GM23248 (cell line): ENCODE measurements around the gene ITGAD. TPM values are rescaled to one million over a fixed set of nuclear protein-coding genes. Genes with fewer than 3 reads are reported as not detected.

ENCODE experiments used
- DNase-seq: peaks from one replicate; pipeline ENCODE4 v3.0.0-alpha.2; 2015
- H2AFZ ChIP-seq: fragments of 200-600 bp; sonication (generic); 2 replicates; pipeline ENCODE4 v1.6.1; 2016; ENCODE audit warnings: antibody characterized with exemption
- H3F3A ChIP-seq: fragments of 200-600 bp; sonication (generic); 2 replicates; pipeline ENCODE4 v1.6.1; 2016; ENCODE audit warnings: mild to moderate bottlenecking, antibody characterized with exemption, mixed run types; ENCODE audit not compliant: insufficient read depth
- H3K27ac ChIP-seq: fragments of 200-600 bp; sonication (generic); 2 replicates; pipeline ENCODE4 v1.5.1; 2016; ENCODE audit warnings: mild to moderate bottlenecking
- H3K27me3 ChIP-seq: fragments of 200-600 bp; sonication (generic); replicated peaks from 2 replicates; pipeline ENCODE4 v1.6.1; 2016; ENCODE audit warnings: mild to moderate bottlenecking; ENCODE audit not compliant: insufficient read depth
- H3K36me3 ChIP-seq: fragments of 200-600 bp; sonication (generic); 2 replicates; pipeline ENCODE4 v1.6.1; 2016; ENCODE audit warnings: low read depth, mild to moderate bottlenecking
- H3K4me1 ChIP-seq: fragments of 200-600 bp; sonication (generic); 2 replicates; pipeline ENCODE4 v1.6.1; 2016; ENCODE audit warnings: mild to moderate bottlenecking; ENCODE audit not compliant: insufficient read depth
- H3K4me2 ChIP-seq: fragments of 200-600 bp; sonication (generic); one replicate; pipeline ENCODE4 v1.6.1; 2016; ENCODE audit warnings: mild to moderate bottlenecking; ENCODE audit not compliant: unreplicated experiment
- H3K4me3 ChIP-seq: fragments of 200-600 bp; sonication (generic); 2 replicates; pipeline ENCODE4 v1.5.1; 2016; ENCODE audit warnings: mild to moderate bottlenecking
- H3K79me2 ChIP-seq: fragments of 200-600 bp; sonication (generic); 2 replicates; pipeline ENCODE4 v1.6.1; 2016; ENCODE audit warnings: mild to moderate bottlenecking; ENCODE audit not compliant: insufficient read depth
- H3K9ac ChIP-seq: fragments of 200-600 bp; sonication (generic); 2 replicates; pipeline ENCODE4 v1.6.1; 2016; ENCODE audit warnings: mild to moderate bottlenecking
- H3K9me2 ChIP-seq: fragments of 200-600 bp; sonication (generic); 2 replicates; pipeline ENCODE4 v1.6.1; 2016; ENCODE audit warnings: mixed run types, mild to moderate bottlenecking, moderate library complexity; ENCODE audit not compliant: insufficient read depth
- H3K9me3 ChIP-seq: fragments of 200-600 bp; sonication (generic); one replicate; pipeline ENCODE4 v1.6.1; 2017; ENCODE audit warnings: low read depth
- H4K20me1 ChIP-seq: fragments of 200-600 bp; sonication (generic); 2 replicates; pipeline ENCODE4 v1.6.0; 2016; ENCODE audit not compliant: insufficient read depth
- EZH2 ChIP-seq: fragments of 200-600 bp; sonication (generic); IDR thresholded peaks from 2 replicates; pipeline ENCODE4 v1.6.1; 2018; ENCODE audit warnings: antibody characterized with exemption, mild to moderate bottlenecking; ENCODE audit not compliant: insufficient read depth, poor library complexity, severe bottlenecking
- EZH2phosphoT487 ChIP-seq: fragments of 200-600 bp; sonication (generic); IDR thresholded peaks from 2 replicates; pipeline ENCODE4 v1.6.1; 2018; ENCODE audit warnings: antibody characterized with exemption, moderate library complexity, mild to moderate bottlenecking, low read depth; ENCODE audit not compliant: insufficient read depth
- WGBS, 2 experiments: methylation state at CpG; one replicate each; pipeline ENCODE4 v1.1.6; 2015 to 2017; ENCODE audit warnings: low lambda C conversion rate in 2 of 2, low coverage in 1 of 2; ENCODE audit errors: missing lambda C conversion rate in 2 of 2; 5-methylcytosine and 5-hydroxymethylcytosine counted together
- in situ Hi-C: fragments of 300-500 bp; cut with MboI; formaldehyde crosslinking; loops from 2 replicates; pipeline ENCODE4 v1.15.0; 2020
- polyA plus RNA-seq: library from polyadenylated mRNA; unstranded; fragments of >200 nt; fragmentation: Nextera tagmentation; extraction: Ambion mirVana; gene quantifications from 2 replicates; pipeline ENCODE4 v1.2.1, GENCODE V29; 2016
- total RNA-seq: library from RNA; depleted of rRNA; stranded (reverse); fragments of >200 nt; shearing (Covaris generic); gene quantifications from 2 replicates; pipeline ENCODE4 v1.2.3, GENCODE V29; 2014; rRNA removed

Gene ITGAD
- total RNA-seq: not detected in 2 replicates
- polyA plus RNA-seq: not detected in 2 replicates

DNA sequence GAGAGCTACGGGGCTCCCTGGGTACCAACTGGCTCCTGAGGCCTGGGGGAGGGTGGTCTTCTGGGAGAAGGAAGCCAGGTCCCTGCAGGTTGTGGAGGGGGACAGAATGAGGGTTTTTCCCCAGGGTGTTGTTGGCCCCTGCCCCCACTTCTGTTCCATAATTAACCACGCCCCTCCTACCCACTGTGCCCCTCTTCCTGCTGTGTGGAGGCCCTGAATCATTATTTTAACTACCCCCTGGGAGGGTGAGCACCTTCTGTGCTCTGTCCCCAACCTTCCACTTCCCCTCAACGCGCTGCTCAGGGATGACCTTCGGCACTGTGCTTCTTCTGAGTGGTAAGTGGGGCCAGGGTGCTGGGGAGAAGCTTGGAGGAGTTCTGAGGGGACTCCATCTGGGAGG lies at the start of gene ITGAD:
ITGAD (plus strand) TSS at position 280 of the 400 bp plus-strand sequence; CDS start at position 306, 26 bp downstream.
- Histone ChIP-seq H3K9me2 (no peaks in the 10 kb centered on the region), H3K4me1 (no peaks in the 10 kb centered on the region), H4K20me1 (no peaks in the 10 kb centered on the region), H3K79me2 (no peaks in the 10 kb centered on the region), H3K36me3 (no peaks in the 10 kb centered on the region), H3K27ac (no peak within 1 kb of the TSS), H3K9ac (no peak within 1 kb of the TSS), H3F3A (no peaks in the 10 kb centered on the region), H3K9me3 (no peaks in the 10 kb centered on the region), H3K27me3 (peaks cover 6% of the 10 kb centered on the region; the same call in 1 of the 2 replicates), H2AFZ (no peak within 1 kb of the TSS), H3K4me3 (no peak within 1 kb of the TSS), H3K4me2 (no peak within 1 kb of the TSS)
- 38 to 46% methylated on average over 5 of the region's 5 CpGs for WGBS, 2 experiments
- no peak for TF ChIP-seq EZH2phosphoT487
- no peak for TF ChIP-seq EZH2
- DNase-seq: no peak
- in situ Hi-C loops: no loop called here

DNA sequence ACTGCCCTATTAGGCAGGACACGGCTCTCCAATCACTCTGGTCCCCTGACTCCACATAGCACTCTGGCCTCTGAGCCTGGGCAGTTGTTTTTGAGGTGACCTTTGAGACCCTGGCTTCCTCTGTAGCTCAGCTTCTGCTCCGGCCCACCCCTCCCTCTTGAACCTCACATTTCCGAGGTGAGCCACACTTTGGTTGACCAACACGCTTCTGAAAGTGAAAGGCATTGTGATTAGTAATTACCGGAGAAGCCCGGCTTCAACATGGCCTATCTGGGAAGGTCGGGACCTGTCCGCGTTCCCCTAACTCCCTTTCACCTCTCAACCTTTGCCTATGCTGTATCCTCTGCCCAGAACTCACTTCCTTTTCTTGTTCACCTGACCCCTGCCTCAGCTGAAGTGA lies 48.4 kb upstream of the ITGAD start:
- TF ChIP-seq EZH2: no peak
- no peak for TF ChIP-seq EZH2phosphoT487
- WGBS, 2 experiments: 50 to 54% methylated on average over 9 of the region's 9 CpGs
- Histone ChIP-seq H3K27me3 (no peaks in the 10 kb centered on the region), H3K27ac (no peak overlapping the region), H4K20me1 (no peaks in the 10 kb centered on the region), H2AFZ (no peak overlapping the region), H3K4me3 (no peak overlapping the region), H3K9me2 (no peaks in the 10 kb centered on the region), H3K4me2 (no peak overlapping the region), H3K9ac (no peak overlapping the region), H3K4me1 (no peaks in the 10 kb centered on the region), H3K79me2 (no peaks in the 10 kb centered on the region), H3F3A (no peaks in the 10 kb centered on the region), H3K36me3 (no peaks in the 10 kb centered on the region), H3K9me3 (no peaks in the 10 kb centered on the region)
- DNase-seq: no peak
- in situ Hi-C loops: no loop called here

DNA sequence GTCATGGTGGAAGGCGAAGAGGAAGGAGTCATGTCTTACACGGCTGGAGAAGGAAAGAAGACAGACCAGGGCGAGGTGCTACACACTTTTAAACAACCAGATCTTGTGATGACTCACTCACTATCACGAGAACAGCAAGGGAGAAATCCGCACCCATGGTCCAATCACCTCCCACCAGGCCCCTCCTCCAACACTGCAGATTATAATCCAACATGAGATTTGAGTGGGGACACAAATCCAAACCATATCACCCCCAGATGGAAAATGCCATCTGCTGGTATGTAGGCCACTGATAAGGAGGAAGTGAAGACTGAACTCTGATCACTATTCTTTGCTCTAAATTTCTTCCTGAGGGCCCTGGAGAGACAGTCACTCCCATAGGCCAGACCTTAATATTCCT lies 45.7 kb upstream of the ITGAD start:
- no peak overlapping the region for H3K9ac ChIP-seq
- DNase-seq: no peak
- no peaks in the 10 kb centered on the region for H3K9me2 ChIP-seq
- no peak overlapping the region for H3K4me3 ChIP-seq
- no peaks in the 10 kb centered on the region for H4K20me1 ChIP-seq
- in situ Hi-C loops: no loop called here
- H3K27ac ChIP-seq: no peak overlapping the region
- WGBS, 2 experiments: 37% methylated on average over 5 of the region's 5 CpGs
- H2AFZ ChIP-seq: no peak overlapping the region
- no peak overlapping the region for H3K4me2 ChIP-seq
- H3K4me1 ChIP-seq: no peaks in the 10 kb centered on the region
- H3F3A ChIP-seq: no peaks in the 10 kb centered on the region
- no peaks in the 10 kb centered on the region for H3K9me3 ChIP-seq
- no peaks in the 10 kb centered on the region for H3K36me3 ChIP-seq
- no peaks in the 10 kb centered on the region for H3K27me3 ChIP-seq
- TF ChIP-seq EZH2 (no peak), EZH2phosphoT487 (no peak)
- no peaks in the 10 kb centered on the region for H3K79me2 ChIP-seq

DNA sequence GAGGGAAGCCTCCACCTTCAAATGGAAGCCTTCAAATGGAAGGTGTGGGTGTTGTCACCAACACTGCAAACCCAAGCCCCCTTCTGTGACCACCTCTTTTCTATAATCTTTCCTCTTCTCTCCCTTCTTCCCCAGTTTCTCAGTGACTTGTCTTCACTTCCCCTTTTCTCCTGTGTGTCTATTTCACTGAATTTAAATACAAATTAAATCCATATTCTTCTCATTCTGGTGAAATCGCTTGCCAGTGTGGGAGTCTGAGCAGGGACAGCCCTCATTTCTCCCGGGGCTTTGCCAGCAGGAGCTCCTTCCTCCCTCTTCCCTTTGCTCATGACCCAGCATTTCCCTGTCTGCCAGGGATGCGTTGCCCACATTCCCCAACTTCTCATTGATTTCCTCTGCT lies 44.6 kb upstream of the ITGAD start:
- Histone ChIP-seq H3K9ac (no peak overlapping the region), H3K4me1 (no peaks in the 10 kb centered on the region), H4K20me1 (no peaks in the 10 kb centered on the region), H3K27ac (no peak overlapping the region), H3F3A (no peaks in the 10 kb centered on the region), H2AFZ (no peak overlapping the region), H3K27me3 (no peaks in the 10 kb centered on the region), H3K79me2 (no peaks in the 10 kb centered on the region), H3K4me3 (no peak overlapping the region), H3K4me2 (no peak overlapping the region), H3K9me2 (no peaks in the 10 kb centered on the region), H3K9me3 (no peaks in the 10 kb centered on the region), H3K36me3 (no peaks in the 10 kb centered on the region)
- TF ChIP-seq EZH2 (no peak), EZH2phosphoT487 (no peak)
- WGBS, 2 experiments: 7 to 15% methylated on average over 3 of the region's 3 CpGs
- in situ Hi-C loops: no loop called here
- no peak for DNase-seq
